IMR-90 (cell line): Measurements from ENCODE around the gene CAB39. TPM values are rescaled to one million over a fixed set of nuclear protein-coding genes. Genes with fewer than 3 reads are reported as not detected.

ENCODE experiments used
- ATAC-seq: fragments of 200-7000 bp; cut with Tn5 transposase; 2 replicates; pipeline ENCODE4 v1.9.1; 2020; ENCODE audit warnings: low read depth, mild to moderate bottlenecking, moderate library complexity
- BruUV-seq: library from RNA; stranded (reverse); fragments of 400-500 nt; replicated peaks from 2 replicates; lab custom pipeline; 2021; lab: Mats Ljungman, UMichigan
- CTCF ChIA-PET: fragments of 300-600 bp; formaldehyde crosslinking; extraction: SDS; loops from one replicate; lab custom pipeline; 2021; ENCODE audit warnings: antibody characterized with exemption; lab: Yijun Ruan, JAX
- POLR2A ChIA-PET: fragments of 300-600 bp; sonication (Branson Sonifier 250); formaldehyde crosslinking; loops from one replicate; lab custom pipeline; 2022; ENCODE audit warnings: antibody characterized with exemption; ENCODE audit not compliant: unreplicated experiment; lab: Charles Lee
- DNase-seq: peaks from one replicate; pipeline ENCODE4 v3.0.0; 2013
- H2AFZ ChIP-seq: replicated peaks from 2 replicates; pipeline ENCODE3; 2013; ENCODE audit warnings: low read length, mild to moderate bottlenecking; ENCODE audit not compliant: poor library complexity
- H2AK5ac ChIP-seq: 2 replicates; pipeline ENCODE4 v1.6.1; 2013; ENCODE audit warnings: low read depth, low read length, inconsistent platforms
- H2AK9ac ChIP-seq: replicated peaks from 2 replicates; pipeline ENCODE3; 2013; ENCODE audit warnings: mild to moderate bottlenecking, low read depth, low read length, moderate library complexity; ENCODE audit not compliant: poor library complexity
- H2BK120ac ChIP-seq: 2 replicates; pipeline ENCODE4 v1.6.1; 2013; ENCODE audit warnings: low read depth, low read length, inconsistent platforms
- H2BK15ac ChIP-seq: 3 replicates; pipeline ENCODE4 v1.6.1; 2013; ENCODE audit warnings: low read depth, low read length, inconsistent platforms
- H2BK20ac ChIP-seq: 2 replicates; pipeline ENCODE4 v1.6.1; 2013; ENCODE audit warnings: low read depth, mild to moderate bottlenecking, inconsistent platforms, low read length, moderate library complexity
- H2BK5ac ChIP-seq: 2 replicates; pipeline ENCODE4 v1.6.1; 2013; ENCODE audit warnings: mild to moderate bottlenecking, low read depth, low read length, inconsistent platforms; ENCODE audit not compliant: poor library complexity, severe bottlenecking
- H3K14ac ChIP-seq: replicated peaks from 2 replicates; pipeline ENCODE4 v1.6.1; 2013; ENCODE audit warnings: low read depth, low read length, inconsistent platforms
- H3K18ac ChIP-seq: 2 replicates; pipeline ENCODE4 v1.6.1; 2013; ENCODE audit warnings: low read depth, low read length, control low read depth
- H3K23ac ChIP-seq: 2 replicates; pipeline ENCODE4 v1.6.1; 2013; ENCODE audit warnings: low read depth, low read length, inconsistent platforms
- H3K27ac ChIP-seq: 2 replicates; pipeline ENCODE4 v1.5.1; 2013; ENCODE audit warnings: mild to moderate bottlenecking, control low read depth, low read length; ENCODE audit not compliant: insufficient read depth
- H3K27me3 ChIP-seq: 2 replicates; pipeline ENCODE4 v1.6.1; 2013; ENCODE audit warnings: low read length; ENCODE audit not compliant: control insufficient read depth, insufficient read depth
- H3K36me3 ChIP-seq: 2 replicates; pipeline ENCODE4 v1.6.1; 2013; ENCODE audit warnings: low read length, mixed read lengths; ENCODE audit not compliant: control insufficient read depth, insufficient read depth
- H3K4ac ChIP-seq: 2 replicates; pipeline ENCODE4 v1.6.1; 2013; ENCODE audit warnings: low read depth, low read length, inconsistent platforms
- H3K4me1 ChIP-seq: 2 replicates; pipeline ENCODE4 v1.6.1; 2013; ENCODE audit warnings: low read length, mixed read lengths; ENCODE audit not compliant: control insufficient read depth, insufficient read depth
- H3K4me2 ChIP-seq: 2 replicates; pipeline ENCODE4 v1.6.1; 2013; ENCODE audit warnings: low read depth, mild to moderate bottlenecking, control low read depth, low read length, moderate library complexity
- H3K4me3 ChIP-seq: 2 replicates; pipeline ENCODE4 v1.5.1; 2013; ENCODE audit warnings: low read depth, mild to moderate bottlenecking, control low read depth, low read length, moderate library complexity; ENCODE audit not compliant: insufficient read depth
- H3K56ac ChIP-seq: 2 replicates; pipeline ENCODE4 v1.6.1; 2013; ENCODE audit warnings: low read length, inconsistent platforms; ENCODE audit not compliant: insufficient read depth; ENCODE audit errors: extremely low read depth
- H3K79me1 ChIP-seq, 2 experiments: 2 replicates each; pipeline ENCODE4 v1.6.1; 2013; ENCODE audit warnings: low read length in 2 of 2, inconsistent platforms in 1 of 2, low read depth in 1 of 2
- H3K9ac ChIP-seq: 2 replicates; pipeline ENCODE4 v1.6.1; 2013; ENCODE audit warnings: low read depth, low read length, control low read depth
- H3K9me1 ChIP-seq: 2 replicates; pipeline ENCODE4 v1.6.1; 2013; ENCODE audit warnings: low read length, inconsistent platforms; ENCODE audit not compliant: insufficient read depth
- H3K9me3 ChIP-seq: 2 replicates; pipeline ENCODE4 v1.6.1; 2013; ENCODE audit warnings: low read length; ENCODE audit not compliant: control insufficient read depth, insufficient read depth
- H4K20me1 ChIP-seq: 2 replicates; pipeline ENCODE4 v1.6.1; 2013; ENCODE audit warnings: low read length, inconsistent platforms; ENCODE audit not compliant: insufficient read depth
- H4K5ac ChIP-seq: 2 replicates; pipeline ENCODE4 v1.6.1; 2013; ENCODE audit warnings: mild to moderate bottlenecking, low read depth, low read length, control low read depth
- H4K8ac ChIP-seq, 2 experiments: 2 replicates each; pipeline ENCODE4 v1.6.1; 2013; ENCODE audit warnings: low read depth in 2 of 2, low read length in 2 of 2, control low read depth in 1 of 2, inconsistent platforms in 1 of 2
- H4K91ac ChIP-seq: 2 replicates; pipeline ENCODE4 v1.6.1; 2013; ENCODE audit warnings: low read depth, low read length, inconsistent platforms; ENCODE audit not compliant: insufficient read depth
- BHLHE40 ChIP-seq: fragments of 150-350 bp; IDR thresholded peaks from 2 replicates; pipeline ENCODE4 v1.6.1; 2016; ENCODE audit warnings: mild to moderate bottlenecking, low read depth, low read length
- CEBPB ChIP-seq: IDR thresholded peaks from 2 replicates; pipeline ENCODE4 v1.6.1; 2012; ENCODE audit warnings: low read depth, low read length, improper control_type of control experiment
- MAZ ChIP-seq: IDR thresholded peaks from 2 replicates; pipeline ENCODE4 v1.6.1; 2012; ENCODE audit warnings: low read depth, mild to moderate bottlenecking, low read length, improper control_type of control experiment, moderate library complexity, borderline replicate concordance
- POLR2A ChIP-seq: IDR thresholded peaks from 2 replicates; pipeline ENCODE4 v1.6.1; 2012; ENCODE audit warnings: mild to moderate bottlenecking, low read depth, low read length
- RCOR1 ChIP-seq: IDR thresholded peaks from 2 replicates; pipeline ENCODE4 v1.6.1; 2012; ENCODE audit warnings: mild to moderate bottlenecking, low read length, improper control_type of control experiment; ENCODE audit not compliant: insufficient replicate concordance
- RFX5 ChIP-seq: IDR thresholded peaks from 2 replicates; pipeline ENCODE4 v1.8.0; 2012; ENCODE audit warnings: low read depth, mild to moderate bottlenecking, low read length, moderate library complexity
- WGBS, 2 experiments: methylation state at CpG; one replicate each; pipeline versions ENCODE4 v1.1.5 to v1.1.7; 2013; ENCODE audit warnings: missing lambda C conversion rate in 2 of 2; ENCODE audit not compliant: insufficient read length in 1 of 2; ENCODE audit errors: extremely low coverage in 2 of 2; 5-methylcytosine and 5-hydroxymethylcytosine counted together
- dilution Hi-C: fragments of 300-500 bp; cut with HindIII; formaldehyde crosslinking; loops from one replicate; pipeline ENCODE4 v1.14.3; 2018; ENCODE audit warnings: low sequenced_read_pairs; ENCODE audit not compliant: unreplicated experiment
- in situ Hi-C: fragments of 300-500 bp; cut with MboI; formaldehyde crosslinking; loops from 3 replicates; pipeline ENCODE4 v1.14.3; 2019; ENCODE audit warnings: low sequenced_read_pairs, inconsistent platforms, mixed read lengths
- intact Hi-C: fragments of 100-400 bp; cut with micrococcal nuclease; formaldehyde crosslinking; loops from 2 replicates; pipeline ENCODE4 v1.10.0; 2022
- polyA plus RNA-seq, 3 experiments: library from polyadenylated mRNA; depleted of rRNA; stranded (reverse); fragments of >200 nt; gene quantifications; 2 replicates each; pipeline ENCODE4 v1.2.3, GENCODE V29; 2012; ENCODE audit warnings: low replicate concordance in 1 of 3
- total RNA-seq: library from RNA; depleted of rRNA; stranded (reverse); fragments of >200 nt; gene quantifications from 2 replicates; pipeline ENCODE4 v1.2.3, GENCODE V29; 2012

CAB39 gene
- total and polyA plus RNA-seq, 2 of the 4 experiments (the other 2 are of a cell fraction) = 38.2 to 71.7 TPM

GRCh38 chr2:230790981-230791380 is 78.3 kb downstream of the CAB39 start:
- WGBS, 2 experiments = no CpG with 5 or more reads among the region's 1 CpG
- H2BK5ac ChIP-seq = no peak overlapping the region
- H3K36me3 ChIP-seq = peaks cover 19% of the 10 kb centered on the region
- no peak for ATAC-seq
- H3K27ac ChIP-seq = no peak overlapping the region
- no TSS peak for BruUV-seq
- no peak overlapping the region for H4K91ac ChIP-seq
- intact Hi-C loops (no loop called here), in situ Hi-C loops (no loop called here), dilution Hi-C loops (no loop called here)
- peaks cover 13% of the 10 kb centered on the region for H3K9me3 ChIP-seq
- H3K27me3 ChIP-seq = no peaks in the 10 kb centered on the region
- no peak overlapping the region for H3K4me3 ChIP-seq
- ChIA-PET POLR2A (no interaction called here), CTCF (no interaction called here)
- no peak overlapping the region for H3K18ac ChIP-seq
- H3K4ac ChIP-seq = 0 out of 2 replicates have a peak overlapping the region, but pooled peaks have one; percentile 31
- no peak overlapping the region for H2BK15ac ChIP-seq
- H3K23ac ChIP-seq = no peak overlapping the region
- no peak overlapping the region for H2AK5ac ChIP-seq
- no peak overlapping the region for H4K5ac ChIP-seq
- H2BK20ac ChIP-seq = no peak overlapping the region
- peaks cover 21 to 51% of the 10 kb centered on the region in 2 experiments for H3K79me1 ChIP-seq
- H4K20me1 ChIP-seq = peaks cover 4% of the 10 kb centered on the region; the same call in 1 of the 2 replicates
- no peak overlapping the region for H2BK120ac ChIP-seq
- H3K9me1 ChIP-seq = peaks cover 5% of the 10 kb centered on the region
- no peak overlapping the region; a peak in 1 of 4 replicates for H4K8ac ChIP-seq
- H3K56ac ChIP-seq = no peak overlapping the region
- no peak overlapping the region for H3K14ac ChIP-seq
- no peak overlapping the region for H2AFZ ChIP-seq
- TF ChIP-seq CEBPB (no peak), MAZ (no peak), POLR2A (no peak), RFX5 (no peak), BHLHE40 (no peak), RCOR1 (no peak)
- H3K4me2 ChIP-seq = no peak overlapping the region
- peaks cover 13% of the 10 kb centered on the region for H3K4me1 ChIP-seq
- DNase-seq = no peak
- H3K9ac ChIP-seq = no peak overlapping the region
- no peak overlapping the region for H2AK9ac ChIP-seq
